K562 (cell line): ENCODE results near the gene PGPEP1. TPM values are rescaled to one million over a fixed set of nuclear protein-coding genes. Genes with fewer than 3 reads are reported as not detected.

Experiments used
- CBX5 ChIP-seq: IDR thresholded peaks from 2 replicates; pipeline ENCODE4 v1.6.1; 2014; ENCODE audit warnings: low read depth, borderline replicate concordance
- HEY1 ChIP-seq: fragments of 250-450 bp; sonication (Bioruptor Pico); IDR thresholded peaks from 2 replicates; pipeline ENCODE4 v1.5.0; 2020; ENCODE audit warnings: mild to moderate bottlenecking, moderate library complexity, borderline replicate concordance
- HLTF ChIP-seq: fragments of 450-650 bp; IDR thresholded peaks from 2 replicates; pipeline ENCODE4 v1.6.1; 2016
- JUNB ChIP-seq: fragments of 450-650 bp; formaldehyde crosslinking; conservative IDR thresholded peaks from 2 replicates; pipeline ENCODE4 v1.4.0; 2020; ENCODE audit warnings: mild to moderate bottlenecking
- KAT8 ChIP-seq: fragments of 450-650 bp; IDR thresholded peaks from 2 replicates; pipeline ENCODE4 v1.6.1; 2016; ENCODE audit warnings: low read depth, mild to moderate bottlenecking
- PTRF ChIP-seq: fragments of 450-650 bp; IDR thresholded peaks from 2 replicates; pipeline ENCODE4 v1.6.1; 2016; ENCODE audit warnings: mild to moderate bottlenecking, missing genetic modification characterization, missing compliant biosample characterization
- PURB ChIP-seq: sonication (generic); formaldehyde crosslinking; IDR thresholded peaks from 2 replicates; pipeline ENCODE4 v1.9.0; 2021; ENCODE audit warnings: low read depth, mild to moderate bottlenecking, missing genetic modification reagents
- RBM34 ChIP-seq: fragments of 200-400 bp; formaldehyde crosslinking; IDR thresholded peaks from 2 replicates; pipeline ENCODE4 v1.6.1; 2018; ENCODE audit warnings: low read length, borderline replicate concordance; ENCODE audit not compliant: insufficient read depth
- SIN3A ChIP-seq, 2 experiments: fragments of 150-350 bp in 1 of 2; IDR thresholded peaks; 2 replicates each; pipeline ENCODE4 v1.6.1; 2011 to 2016; ENCODE audit warnings: borderline replicate concordance in 2 of 2, low read depth in 2 of 2, low read length in 2 of 2, mild to moderate bottlenecking in 2 of 2, moderate library complexity in 2 of 2; ENCODE audit not compliant: control insufficient read depth in 1 of 2
- SMARCE1 ChIP-seq: fragments of 450-650 bp; IDR thresholded peaks from 2 replicates; pipeline ENCODE4 v1.7.1; 2016; ENCODE audit warnings: mild to moderate bottlenecking
- STAG1 ChIP-seq: sonication (generic); formaldehyde crosslinking; IDR thresholded peaks from 2 replicates; pipeline ENCODE4 v1.5.0; 2020; ENCODE audit warnings: missing genetic modification reagents, borderline replicate concordance
- TCF7 ChIP-seq: sonication (generic); IDR thresholded peaks from 2 replicates; pipeline ENCODE4 v1.6.1; 2016; ENCODE audit warnings: antibody characterized with exemption, borderline replicate concordance
- TEAD1 ChIP-seq, 2 experiments: fragments of 450-650 bp in 1 of 2; sonication (generic) in 1 of 2; formaldehyde crosslinking; IDR thresholded peaks; 2 replicates each; pipeline versions ENCODE4 v1.4.0 to v1.8.0; 2020 to 2022; ENCODE audit warnings: mild to moderate bottlenecking in 2 of 2, missing genetic modification reagents in 1 of 2
- TRIM24 ChIP-seq, 2 experiments: fragments of 450-650 bp; IDR thresholded peaks; 2 replicates each; pipeline ENCODE4 v1.6.1; 2016
- ZC3H8 ChIP-seq: fragments of 450-650 bp; IDR thresholded peaks from 2 replicates; pipeline ENCODE4 v1.6.1; 2017
- ZNF134 ChIP-seq: fragments of 250-450 bp; sonication (Bioruptor Pico); conservative IDR thresholded peaks from 2 replicates; pipeline ENCODE4 v1.4.0; 2020
- ZNF174 ChIP-seq: fragments of 250-450 bp; sonication (Bioruptor Pico); IDR thresholded peaks from 2 replicates; pipeline ENCODE4 v1.4.0; 2020; ENCODE audit warnings: mild to moderate bottlenecking
- ZNF311 ChIP-seq: fragments of 250-450 bp; sonication (Bioruptor Pico); IDR thresholded peaks from 2 replicates; pipeline ENCODE4 v1.4.0; 2020; ENCODE audit warnings: mild to moderate bottlenecking, moderate library complexity
- polyA plus RNA-seq, 8 experiments: library from polyadenylated mRNA; depleted of rRNA in 4 of 8; stranded (reverse) in 5 of 8; unstranded in 3 of 8; fragments of >200 nt; fragmentation: Nextera tagmentation in 2 of 8; fragmentation: Illumina TruSeq in 1 of 8; extraction: Ambion mirVana in 2 of 8; extraction: Trizol in 1 of 8; gene quantifications; 2 replicates each; pipeline versions ENCODE4 v1.2.1 to v1.2.3, GENCODE V29; 2011 to 2014; ENCODE audit warnings: inconsistent platforms in 1 of 8, missing spikeins in 1 of 8
- total RNA-seq, 7 experiments: library from RNA; depleted of rRNA in 6 of 7; stranded (reverse); fragments of >200 nt in 6 of 7; fragmentation: Illumina TruSeq in 2 of 7; extraction: Trizol in 2 of 7; gene quantifications; 2 replicates each; pipeline versions ENCODE4 v1.2.1 to v1.2.3, GENCODE V29; 2011 to 2021; ENCODE audit warnings: low replicate concordance in 1 of 7
- TF ChIP-seq, protein P1 (sequence below): IDR thresholded peaks from 2 replicates; pipeline ENCODE4 v1.6.1; 2014; ENCODE audit warnings: antibody characterized with exemption
- TF ChIP-seq, protein P2 (sequence below): IDR thresholded peaks from 2 replicates; pipeline ENCODE4 v1.6.1; 2016; ENCODE audit warnings: missing genetic modification characterization, missing compliant biosample characterization
- TF ChIP-seq, protein P3 (sequence below): sonication (generic); formaldehyde crosslinking; IDR thresholded peaks from 2 replicates; pipeline ENCODE4 v1.4.0; 2020; ENCODE audit warnings: mild to moderate bottlenecking, missing genetic modification reagents
- TF ChIP-seq, protein P4 (sequence below): IDR thresholded peaks from 3 replicates; pipeline ENCODE4 v1.6.1; 2011; ENCODE audit warnings: borderline replicate concordance, mild to moderate bottlenecking; ENCODE audit not compliant: insufficient read length, insufficient read depth
- TF ChIP-seq, protein P5 (sequence below): fragments of 250-450 bp; sonication (Bioruptor Pico); IDR thresholded peaks from 2 replicates; pipeline ENCODE4 v1.5.0; 2021

PGPEP1 gene
- total and polyA plus RNA-seq, 9 of the 15 experiments (the other 6 are each of a cell fraction or from before 2014, with no cell fraction given), result 10.0 to 69.6 (median 33.5) TPM

DNA sequence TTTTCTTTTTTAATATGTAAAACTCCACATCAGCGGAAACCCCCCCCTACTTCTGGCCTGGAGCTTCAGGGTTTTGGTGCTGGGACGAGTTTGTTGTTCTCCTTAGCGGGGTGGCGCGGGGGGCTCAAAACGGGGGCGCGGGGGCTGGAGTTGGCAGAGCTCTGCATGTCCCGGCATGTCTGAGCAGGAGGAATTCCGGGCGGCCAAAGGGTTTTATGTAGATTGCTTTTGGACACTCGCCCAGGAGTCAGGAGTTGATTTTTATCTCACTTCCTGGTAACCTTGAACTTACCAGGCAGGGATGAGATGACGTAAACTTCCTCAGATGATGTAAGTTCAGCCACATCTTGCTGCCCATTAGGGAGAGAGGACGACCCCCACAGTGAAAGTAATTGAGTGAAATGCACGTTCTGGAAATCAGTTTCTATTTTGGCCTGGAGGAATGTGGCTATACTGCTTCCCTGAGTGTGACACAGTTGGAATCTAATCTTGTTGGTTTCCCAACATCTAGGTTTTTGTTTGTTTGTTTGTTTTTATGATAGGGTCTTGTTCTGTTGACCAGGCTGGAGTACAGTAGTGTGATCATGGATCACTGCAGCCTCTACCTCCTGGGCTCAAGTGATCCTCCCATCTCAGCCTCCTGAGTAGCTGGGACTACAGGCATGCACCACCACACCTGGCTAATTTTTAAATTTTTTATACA, 24.6 kb downstream of the PGPEP1 start (continued):
- TF ChIP-seq, protein P1, sequence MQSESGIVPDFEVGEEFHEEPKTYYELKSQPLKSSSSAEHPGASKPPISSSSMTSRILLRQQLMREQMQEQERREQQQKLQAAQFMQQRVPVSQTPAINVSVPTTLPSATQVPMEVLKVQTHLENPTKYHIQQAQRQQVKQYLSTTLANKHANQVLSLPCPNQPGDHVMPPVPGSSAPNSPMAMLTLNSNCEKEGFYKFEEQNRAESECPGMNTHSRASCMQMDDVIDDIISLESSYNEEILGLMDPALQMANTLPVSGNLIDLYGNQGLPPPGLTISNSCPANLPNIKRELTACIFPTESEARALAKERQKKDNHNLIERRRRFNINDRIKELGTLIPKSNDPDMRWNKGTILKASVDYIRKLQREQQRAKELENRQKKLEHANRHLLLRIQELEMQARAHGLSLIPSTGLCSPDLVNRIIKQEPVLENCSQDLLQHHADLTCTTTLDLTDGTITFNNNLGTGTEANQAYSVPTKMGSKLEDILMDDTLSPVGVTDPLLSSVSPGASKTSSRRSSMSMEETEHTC, result peak; percentile 86
- TF ChIP-seq HLTF (peak; percentile 61; the same call in 1 of the 2 replicates), STAG1 (CRISPR knock-in tag) (no peak), PTRF (peak; percentile 74), TCF7 (no peak; the same call in 1 of the 2 replicates), HEY1 (CRISPR knock-in tag) (peak; percentile 81; the same call in 1 of the 2 replicates), ZNF174 (CRISPR knock-in tag) (no peak), PURB (CRISPR knock-in tag) (no peak), RBM34 (no peak), TRIM24 (IDR thresholded peaks at IDR 0.05) (peak; percentile 79 to 85; a peak in 3 of 4 replicates), KAT8 (no peak), SMARCE1 (peak; percentile 87), ZNF134 (peak; percentile 55), ZC3H8 (0 out of 2 replicates have a peak, but pooled peaks have one; percentile 37), ZNF311 (CRISPR knock-in tag) (peak; percentile 88), SIN3A (IDR thresholded peaks at IDR 0.05; ENCODE audit: borderline replicate concordance in 2 of 2, control insufficient read depth in 1 of 2, low read depth in 2 of 2, low read length in 2 of 2) (no peak), JUNB (0 out of 2 replicates have a peak, but pooled peaks have one; percentile 28), TEAD1 (CRISPR knock-in tag; IDR thresholded peaks at IDR 0.05) (peak; percentile 78 to 90; a peak in 3 of 4 replicates), CBX5 (no peak)
- TF ChIP-seq, protein P2, sequence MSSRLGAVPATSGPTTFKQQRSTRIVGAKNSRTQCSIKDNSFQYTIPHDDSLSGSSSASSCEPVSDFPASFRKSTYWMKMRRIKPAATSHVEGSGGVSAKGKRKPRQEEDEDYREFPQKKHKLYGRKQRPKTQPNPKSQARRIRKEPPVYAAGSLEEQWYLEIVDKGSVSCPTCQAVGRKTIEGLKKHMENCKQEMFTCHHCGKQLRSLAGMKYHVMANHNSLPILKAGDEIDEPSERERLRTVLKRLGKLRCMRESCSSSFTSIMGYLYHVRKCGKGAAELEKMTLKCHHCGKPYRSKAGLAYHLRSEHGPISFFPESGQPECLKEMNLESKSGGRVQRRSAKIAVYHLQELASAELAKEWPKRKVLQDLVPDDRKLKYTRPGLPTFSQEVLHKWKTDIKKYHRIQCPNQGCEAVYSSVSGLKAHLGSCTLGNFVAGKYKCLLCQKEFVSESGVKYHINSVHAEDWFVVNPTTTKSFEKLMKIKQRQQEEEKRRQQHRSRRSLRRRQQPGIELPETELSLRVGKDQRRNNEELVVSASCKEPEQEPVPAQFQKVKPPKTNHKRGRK (tag), result no peak
- TF ChIP-seq, protein P3, sequence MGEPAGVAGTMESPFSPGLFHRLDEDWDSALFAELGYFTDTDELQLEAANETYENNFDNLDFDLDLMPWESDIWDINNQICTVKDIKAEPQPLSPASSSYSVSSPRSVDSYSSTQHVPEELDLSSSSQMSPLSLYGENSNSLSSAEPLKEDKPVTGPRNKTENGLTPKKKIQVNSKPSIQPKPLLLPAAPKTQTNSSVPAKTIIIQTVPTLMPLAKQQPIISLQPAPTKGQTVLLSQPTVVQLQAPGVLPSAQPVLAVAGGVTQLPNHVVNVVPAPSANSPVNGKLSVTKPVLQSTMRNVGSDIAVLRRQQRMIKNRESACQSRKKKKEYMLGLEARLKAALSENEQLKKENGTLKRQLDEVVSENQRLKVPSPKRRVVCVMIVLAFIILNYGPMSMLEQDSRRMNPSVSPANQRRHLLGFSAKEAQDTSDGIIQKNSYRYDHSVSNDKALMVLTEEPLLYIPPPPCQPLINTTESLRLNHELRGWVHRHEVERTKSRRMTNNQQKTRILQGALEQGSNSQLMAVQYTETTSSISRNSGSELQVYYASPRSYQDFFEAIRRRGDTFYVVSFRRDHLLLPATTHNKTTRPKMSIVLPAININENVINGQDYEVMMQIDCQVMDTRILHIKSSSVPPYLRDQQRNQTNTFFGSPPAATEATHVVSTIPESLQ (CRISPR knock-in tag), result no peak
- TF ChIP-seq, protein P4, sequence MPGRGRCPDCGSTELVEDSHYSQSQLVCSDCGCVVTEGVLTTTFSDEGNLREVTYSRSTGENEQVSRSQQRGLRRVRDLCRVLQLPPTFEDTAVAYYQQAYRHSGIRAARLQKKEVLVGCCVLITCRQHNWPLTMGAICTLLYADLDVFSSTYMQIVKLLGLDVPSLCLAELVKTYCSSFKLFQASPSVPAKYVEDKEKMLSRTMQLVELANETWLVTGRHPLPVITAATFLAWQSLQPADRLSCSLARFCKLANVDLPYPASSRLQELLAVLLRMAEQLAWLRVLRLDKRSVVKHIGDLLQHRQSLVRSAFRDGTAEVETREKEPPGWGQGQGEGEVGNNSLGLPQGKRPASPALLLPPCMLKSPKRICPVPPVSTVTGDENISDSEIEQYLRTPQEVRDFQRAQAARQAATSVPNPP, result no peak
- TF ChIP-seq, protein P5, sequence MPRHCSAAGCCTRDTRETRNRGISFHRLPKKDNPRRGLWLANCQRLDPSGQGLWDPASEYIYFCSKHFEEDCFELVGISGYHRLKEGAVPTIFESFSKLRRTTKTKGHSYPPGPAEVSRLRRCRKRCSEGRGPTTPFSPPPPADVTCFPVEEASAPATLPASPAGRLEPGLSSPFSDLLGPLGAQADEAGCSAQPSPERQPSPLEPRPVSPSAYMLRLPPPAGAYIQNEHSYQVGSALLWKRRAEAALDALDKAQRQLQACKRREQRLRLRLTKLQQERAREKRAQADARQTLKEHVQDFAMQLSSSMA (CRISPR knock-in tag), result no peak
